NT2/D1 (cell line): ENCODE measurements around the gene HOXC6.

ENCODE experiments used
- SUZ12 ChIP-seq: IDR thresholded peaks from 2 replicates; pipeline ENCODE4 v1.6.1; 2011; ENCODE audit not compliant: insufficient read length, insufficient read depth; ENCODE audit errors: extremely low read depth
- YY1 ChIP-seq: IDR thresholded peaks from 2 replicates; pipeline ENCODE4 v1.6.1; 2011; ENCODE audit not compliant: insufficient read length, insufficient read depth
- ZNF274 ChIP-seq: IDR thresholded peaks from 2 replicates; pipeline ENCODE4 v1.6.1; 2011; ENCODE audit warnings: mild to moderate bottlenecking, low read depth, low read length

GRCh38 chr12:54008260-54008552 is 20.0 kb upstream of the HOXC6 start:
- TF ChIP-seq YY1 (no peak), ZNF274 (no peak), SUZ12 (no peak)
